GM18517 (cell line): ENCODE measurements around the gene SEMA4D.

Experiments used
- ATAC-seq: cut with Tn5 transposase; IDR thresholded peaks from one replicate; pipeline ENCODE4 v1.9.1; 2021; ENCODE audit warnings: mild to moderate bottlenecking, moderate library complexity; ENCODE audit not compliant: unreplicated experiment

The SEMA4D gene

GRCh38 chr9:89417832-89418473, 80.0 kb downstream of the SEMA4D start:
- no peak for ATAC-seq

GRCh38 chr9:89414670-89415324, 83.1 kb downstream of the SEMA4D start:
- no peak for ATAC-seq

GRCh38 chr9:89413963-89414638, 83.8 kb downstream of the SEMA4D start:
- ATAC-seq: no peak

GRCh38 chr9:89412951-89413350, 85.0 kb downstream of the SEMA4D start:
- no peak for ATAC-seq

GRCh38 chr9:89412541-89412940, 85.4 kb downstream of the SEMA4D start:
- ATAC-seq: no peak

- no peak for ATAC-seq
These were observed 86.2 kb downstream of the SEMA4D start for GRCh38 chr9:89411759-89412158.

GRCh38 chr9:89410641-89411350, 87.1 kb downstream of the SEMA4D start:
- ATAC-seq: peak; percentile 46

- no peak for ATAC-seq
These were observed 87.9 kb downstream of the SEMA4D start for GRCh38 chr9:89410022-89410421.

- no peak for ATAC-seq
These were observed 88.4 kb downstream of the SEMA4D start for GRCh38 chr9:89409466-89409865.

GRCh38 chr9:89408628-89409101, 89.2 kb downstream of the SEMA4D start:
- ATAC-seq: no peak

GRCh38 chr9:89407070-89407469, 90.8 kb downstream of the SEMA4D start:
- ATAC-seq: no peak

GRCh38 chr9:89405826-89406225, 92.1 kb downstream of the SEMA4D start:
- ATAC-seq: peak; percentile 54

GRCh38 chr9:89404074-89404473, 93.8 kb downstream of the SEMA4D start:
- ATAC-seq: no peak

- no peak for ATAC-seq
These were observed 95.1 kb downstream of the SEMA4D start for GRCh38 chr9:89402695-89403427.

GRCh38 chr9:89400403-89401116, 97.4 kb downstream of the SEMA4D start:
- ATAC-seq: peak; percentile 72

GRCh38 chr9:89398621-89399020, 99.3 kb downstream of the SEMA4D start:
- no peak for ATAC-seq

GRCh38 chr9:89397471-89397870, 100.4 kb downstream of the SEMA4D start:
- ATAC-seq: no peak

- no peak for ATAC-seq
These were observed 101.8 kb downstream of the SEMA4D start for GRCh38 chr9:89395931-89396710.

- ATAC-seq: no peak
These were observed 103.5 kb downstream of the SEMA4D start for GRCh38 chr9:89394412-89394811.
